CD4-positive, CD25-positive, alpha-beta regulatory T cell (primary cell): Measurements from ENCODE around the gene TPM4. TPM values are rescaled to one million over a fixed set of nuclear protein-coding genes. Genes with fewer than 3 reads are reported as not detected.

ENCODE experiments used
- ATAC-seq, 2 donors: fragments of 150-1000 bp; cut with Tn5 transposase; one replicate each; pipeline ENCODE4 v1.10.0; 2021; ENCODE audit warnings: low read depth in 2 of 2, moderate number of reproducible peaks in 2 of 2, moderate library complexity in 1 of 2
- DNase-seq, 3 donors: peaks; one replicate each; pipeline versions ENCODE4 v3.0.0 to v3.0.0-alpha.2; 2012 to 2022; ENCODE audit warnings: mixed read lengths in 1 of 3
- H3K27ac ChIP-seq: one replicate; pipeline ENCODE4 v1.7.0; 2013; ENCODE audit warnings: mild to moderate bottlenecking, low read length; ENCODE audit not compliant: insufficient read depth, poor library complexity, severe bottlenecking
- H3K27me3 ChIP-seq: one replicate; pipeline ENCODE4 v1.7.0; 2013; ENCODE audit warnings: low read length; ENCODE audit not compliant: control insufficient read depth, insufficient read depth
- H3K36me3 ChIP-seq: one replicate; pipeline ENCODE4 v1.7.0; 2013; ENCODE audit warnings: mild to moderate bottlenecking, low read length, moderate library complexity; ENCODE audit not compliant: control insufficient read depth, insufficient read depth
- H3K4me1 ChIP-seq: 2 replicates; pipeline ENCODE4 v1.7.0; 2013; ENCODE audit warnings: mild to moderate bottlenecking, low read length; ENCODE audit not compliant: insufficient read depth, control insufficient read depth, poor library complexity, severe bottlenecking
- H3K4me3 ChIP-seq: one replicate; pipeline ENCODE4 v1.7.0; 2013; ENCODE audit warnings: low read depth, mild to moderate bottlenecking, low read length, moderate library complexity
- H3K9me3 ChIP-seq, 2 experiments: 1 replicate in 1 of 2; 2 replicates in 1 of 2; pipeline ENCODE4 v1.7.0; 2013; ENCODE audit warnings: low read length in 2 of 2, mild to moderate bottlenecking in 1 of 2, moderate library complexity in 1 of 2; ENCODE audit not compliant: control insufficient read depth in 2 of 2
- H3K27ac Mint-ChIP-seq, 3 donors: one replicate each; pipeline ENCODE4 v1.8.0; 2020 to 2022; ENCODE audit warnings: mild to moderate bottlenecking in 3 of 3, mixed read lengths in 3 of 3, moderate library complexity in 2 of 3
- H3K27me3 Mint-ChIP-seq: one replicate; pipeline ENCODE4 v1.8.0; 2022; ENCODE audit warnings: mild to moderate bottlenecking, mixed read lengths
- H3K36me3 Mint-ChIP-seq: one replicate; pipeline ENCODE4 v1.8.0; 2020; ENCODE audit warnings: mixed read lengths
- H3K4me1 Mint-ChIP-seq, 4 donors: one replicate each; pipeline ENCODE4 v1.8.0; 2020 to 2022; ENCODE audit warnings: mixed read lengths in 4 of 4, mild to moderate bottlenecking in 1 of 4
- H3K4me3 Mint-ChIP-seq, 4 donors: one replicate each; pipeline ENCODE4 v1.8.0; 2020 to 2022; ENCODE audit warnings: mild to moderate bottlenecking in 4 of 4, mixed read lengths in 4 of 4, moderate library complexity in 3 of 4
- H3K9me3 Mint-ChIP-seq, 7 donors: one replicate each; pipeline ENCODE4 v1.8.0; 2020 to 2022; ENCODE audit warnings: mixed read lengths in 7 of 7, mild to moderate bottlenecking in 3 of 7, moderate library complexity in 2 of 7
- polyA plus RNA-seq, 4 donors: library from polyadenylated mRNA; unstranded; fragments of 300-500 nt; fragmentation: Illumina TruSeq; gene quantifications; one replicate each; pipeline ENCODE4 v1.2.3, GENCODE V29; 2021
- total RNA-seq: library from RNA; stranded (reverse); gene quantifications from one replicate; pipeline ENCODE4 v1.2.3, GENCODE V29; 2022

TPM4 gene
- total and polyA plus RNA-seq, 5 donors from 2014 or later = 109 to 305 (median 150) TPM

DNA sequence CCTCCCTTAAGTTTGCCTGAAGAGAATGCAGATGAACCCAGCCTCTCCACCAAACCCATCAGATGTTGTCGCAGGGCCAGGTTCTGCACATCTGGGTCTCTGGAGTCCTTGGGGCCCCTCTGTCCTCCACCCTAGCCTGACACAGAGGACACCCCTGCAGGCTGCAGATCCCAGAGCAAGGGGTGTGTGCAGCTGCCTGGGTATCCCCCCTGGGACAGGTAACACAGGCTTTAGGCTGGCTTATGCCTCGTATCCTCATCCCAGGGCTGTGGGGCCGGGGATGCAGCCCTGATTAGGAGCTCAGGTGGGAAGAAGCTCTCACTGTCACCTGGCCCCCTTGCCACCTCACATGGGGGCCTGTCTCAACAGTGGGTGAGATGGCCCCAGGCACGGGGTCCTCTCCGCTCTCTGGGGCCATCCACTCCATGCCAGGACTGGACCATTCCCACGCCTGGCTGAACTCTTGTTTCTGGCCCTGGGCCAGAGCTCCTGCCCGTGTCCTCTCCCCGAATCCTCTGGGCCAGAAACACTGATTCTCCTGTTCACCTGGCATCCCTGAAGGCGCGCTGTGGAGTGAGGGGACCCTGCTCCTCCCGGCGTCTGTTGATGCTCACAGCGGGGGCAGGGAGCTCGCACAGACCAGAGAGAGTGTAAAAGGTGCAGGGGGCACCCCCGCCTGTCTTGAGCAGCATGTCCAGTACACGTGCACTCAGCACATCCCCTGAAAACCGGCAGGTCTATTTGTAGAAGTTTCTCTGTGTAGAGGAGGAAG, 38.7 kb upstream of the TPM4 start:
- peak overlapping the region in 2 of 3 donors; percentile 48 to 65 for H3K27ac Mint-ChIP-seq
- no peak for ATAC-seq
- no peaks in the 10 kb centered on the region for H3K27me3 Mint-ChIP-seq
- Histone ChIP-seq H3K36me3 (no peaks in the 10 kb centered on the region), H3K9me3 (no peaks in the 10 kb centered on the region), H3K27ac (no peak overlapping the region), H3K4me3 (no peak overlapping the region), H3K27me3 (no peaks in the 10 kb centered on the region), H3K4me1 (peaks cover 7% of the 10 kb centered on the region)
- no peak overlapping the region for H3K4me3 Mint-ChIP-seq
- peaks cover 0 to 1% (median 0%) of the 10 kb centered on the region in 7 donors for H3K9me3 Mint-ChIP-seq
- H3K36me3 Mint-ChIP-seq = no peaks in the 10 kb centered on the region
- H3K4me1 Mint-ChIP-seq = peaks cover 4 to 16% (median 6%) of the 10 kb centered on the region in 4 donors
- no peak for DNase-seq

DNA sequence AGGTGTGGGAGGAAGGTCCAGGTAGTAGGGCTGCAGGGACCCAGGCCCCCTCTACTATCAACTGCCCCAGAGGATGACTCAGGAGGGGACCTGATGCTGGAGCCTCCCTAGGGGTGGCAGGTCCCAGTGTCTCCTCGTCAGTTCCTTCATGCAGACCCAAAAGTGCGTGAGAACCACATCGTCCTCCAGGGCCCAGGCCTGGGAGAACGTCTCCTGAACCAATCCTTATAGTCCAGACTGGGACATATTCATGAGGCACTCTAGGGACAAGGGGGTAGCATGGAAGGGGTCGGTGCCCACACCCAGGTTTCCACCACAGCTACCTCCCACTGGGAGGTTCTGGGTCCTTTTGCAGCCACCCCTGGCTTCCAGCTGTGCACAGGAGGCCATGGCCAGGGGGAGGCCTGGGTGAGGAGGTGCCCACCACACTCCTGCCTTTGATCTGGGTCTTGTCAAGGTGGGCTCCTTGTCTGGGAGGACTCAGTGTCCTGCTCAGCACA, 38.0 kb upstream of the TPM4 start:
- no peak for DNase-seq
- no peaks in the 10 kb centered on the region for H3K27me3 Mint-ChIP-seq
- Histone ChIP-seq H3K9me3 (no peaks in the 10 kb centered on the region), H3K27me3 (peaks cover 5% of the 10 kb centered on the region), H3K4me1 (peaks cover 7% of the 10 kb centered on the region), H3K27ac (no peak overlapping the region), H3K36me3 (no peaks in the 10 kb centered on the region), H3K4me3 (no peak overlapping the region)
- no peaks in the 10 kb centered on the region for H3K36me3 Mint-ChIP-seq
- H3K9me3 Mint-ChIP-seq = peaks cover 0 to 1% (median 0%) of the 10 kb centered on the region in 7 donors
- no peak for ATAC-seq
- peak overlapping the region in 1 of 3 donors; percentile 65 for H3K27ac Mint-ChIP-seq
- peaks cover 4 to 16% (median 6%) of the 10 kb centered on the region in 4 donors for H3K4me1 Mint-ChIP-seq
- no peak overlapping the region for H3K4me3 Mint-ChIP-seq

DNA sequence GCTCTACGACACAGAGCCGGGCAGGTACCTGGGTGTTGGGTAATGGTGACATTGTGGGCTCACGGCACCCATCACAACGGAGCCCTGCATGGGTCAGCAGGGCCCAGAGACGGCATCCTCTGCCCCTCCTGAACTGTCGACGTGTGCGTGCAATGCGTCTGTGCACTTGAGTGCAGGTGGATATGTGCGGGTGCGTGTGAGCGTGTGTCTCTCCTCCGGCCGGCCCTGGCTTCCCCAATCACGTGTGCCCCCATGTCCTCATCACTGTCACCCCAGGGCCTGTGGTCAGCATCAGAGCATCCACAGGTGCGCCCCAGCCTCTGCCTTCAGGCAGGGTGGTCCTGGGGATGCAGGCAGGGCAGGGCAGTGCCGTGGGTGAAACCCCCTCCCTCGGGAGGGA, 37.2 kb upstream of the TPM4 start:
- Histone ChIP-seq H3K27me3 (peaks cover 5% of the 10 kb centered on the region), H3K9me3 (no peaks in the 10 kb centered on the region), H3K36me3 (no peaks in the 10 kb centered on the region), H3K4me3 (no peak overlapping the region), H3K27ac (no peak overlapping the region), H3K4me1 (peaks cover 7% of the 10 kb centered on the region)
- Mint-ChIP-seq H3K27ac (peak overlapping the region in 1 of 3 donors; percentile 88), H3K36me3 (no peaks in the 10 kb centered on the region), H3K4me3 (no peak overlapping the region), H3K9me3 (peaks cover 0 to 1% (median 0%) of the 10 kb centered on the region in 7 donors), H3K27me3 (peaks cover 2% of the 10 kb centered on the region), H3K4me1 (peaks cover 4 to 16% (median 6%) of the 10 kb centered on the region in 4 donors)
- ATAC-seq = no peak
- DNase-seq = no peak

- Histone ChIP-seq H3K36me3 (no peaks in the 10 kb centered on the region), H3K27ac (no peak overlapping the region), H3K9me3 (no peaks in the 10 kb centered on the region), H3K4me1 (peaks cover 7% of the 10 kb centered on the region), H3K27me3 (peaks cover 5% of the 10 kb centered on the region), H3K4me3 (no peak overlapping the region)
- H3K9me3 Mint-ChIP-seq = peaks cover 0 to 1% (median 0%) of the 10 kb centered on the region in 7 donors
- peaks cover 4 to 16% (median 6%) of the 10 kb centered on the region in 4 donors for H3K4me1 Mint-ChIP-seq
- peaks cover 4% of the 10 kb centered on the region for H3K27me3 Mint-ChIP-seq
- no peaks in the 10 kb centered on the region for H3K36me3 Mint-ChIP-seq
- DNase-seq (no peak), ATAC-seq (no peak)
- no peak overlapping the region for H3K4me3 Mint-ChIP-seq
- H3K27ac Mint-ChIP-seq = peak overlapping the region in 2 of 3 donors; percentile 52 to 88
Observed at GRCh38 chr19:16039545-16039944, 36.8 kb upstream of the TPM4 start.

GRCh38 chr19:16040642-16041041, 35.7 kb upstream of the TPM4 start:
- ATAC-seq = no peak
- Mint-ChIP-seq H3K36me3 (no peaks in the 10 kb centered on the region), H3K4me1 (peaks cover 4 to 16% (median 6%) of the 10 kb centered on the region in 4 donors), H3K9me3 (peaks cover 0 to 1% (median 0%) of the 10 kb centered on the region in 7 donors), H3K27ac (peak overlapping the region; percentile 16 to 65 (median 33)), H3K4me3 (peak overlapping the region in 2 of 4 donors; percentile 4 to 26), H3K27me3 (peaks cover 4% of the 10 kb centered on the region)
- Histone ChIP-seq H3K4me1 (peaks cover 7% of the 10 kb centered on the region), H3K4me3 (no peak overlapping the region), H3K27me3 (peaks cover 5% of the 10 kb centered on the region), H3K9me3 (no peaks in the 10 kb centered on the region), H3K27ac (no peak overlapping the region), H3K36me3 (no peaks in the 10 kb centered on the region)
- DNase-seq = no peak

DNA sequence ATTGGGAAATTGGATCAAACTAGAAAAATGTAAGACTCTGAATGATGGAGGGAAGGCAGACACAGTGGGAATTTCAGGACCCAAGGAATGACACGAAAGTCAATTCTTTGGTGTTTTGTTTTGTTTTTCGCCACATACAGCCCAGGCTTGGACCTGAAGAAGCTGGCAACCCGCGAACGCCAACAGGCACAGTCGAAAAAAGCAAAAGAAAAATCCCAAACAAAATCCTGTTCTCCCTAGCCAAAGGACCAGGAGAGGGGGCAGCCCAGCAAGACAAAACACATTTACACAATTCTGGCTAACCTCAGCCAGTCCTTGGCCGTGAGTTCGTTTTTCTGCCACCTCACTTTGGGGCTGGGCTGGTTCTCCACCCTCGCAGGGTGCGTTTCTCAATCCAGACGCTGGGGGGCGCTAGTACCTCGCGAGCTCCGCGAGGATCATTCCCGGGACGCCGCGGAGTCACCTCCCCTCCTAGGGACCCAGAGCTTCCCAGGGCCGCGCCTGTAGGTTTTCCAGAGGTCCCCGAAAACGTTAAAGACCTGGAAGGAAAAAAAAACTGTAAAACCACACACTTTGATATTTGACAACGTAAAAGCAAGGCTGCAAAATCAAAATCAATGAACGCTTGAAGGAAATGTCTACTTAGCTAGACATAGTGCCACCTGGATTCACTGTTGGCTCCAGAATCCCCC, 34.9 kb upstream of the TPM4 start:
- Mint-ChIP-seq H3K4me3 (peak overlapping the region in 3 of 4 donors; percentile 3 to 66 (median 10)), H3K9me3 (peaks cover 0 to 1% (median 0%) of the 10 kb centered on the region in 7 donors), H3K36me3 (no peaks in the 10 kb centered on the region), H3K27me3 (peaks cover 4% of the 10 kb centered on the region), H3K27ac (peak overlapping the region in 1 of 3 donors; percentile 23), H3K4me1 (peaks cover 4 to 16% (median 6%) of the 10 kb centered on the region in 4 donors)
- H3K36me3 ChIP-seq = no peaks in the 10 kb centered on the region
- H3K9me3 ChIP-seq = no peaks in the 10 kb centered on the region
- H3K27me3 ChIP-seq = peaks cover 5% of the 10 kb centered on the region
- H3K27ac ChIP-seq = no peak overlapping the region
- ATAC-seq (peak; percentile 66 to 71), DNase-seq (peak; percentile 50 to 63 (median 57))
- peaks cover 7% of the 10 kb centered on the region for H3K4me1 ChIP-seq
- H3K4me3 ChIP-seq = no peak overlapping the region

DNA sequence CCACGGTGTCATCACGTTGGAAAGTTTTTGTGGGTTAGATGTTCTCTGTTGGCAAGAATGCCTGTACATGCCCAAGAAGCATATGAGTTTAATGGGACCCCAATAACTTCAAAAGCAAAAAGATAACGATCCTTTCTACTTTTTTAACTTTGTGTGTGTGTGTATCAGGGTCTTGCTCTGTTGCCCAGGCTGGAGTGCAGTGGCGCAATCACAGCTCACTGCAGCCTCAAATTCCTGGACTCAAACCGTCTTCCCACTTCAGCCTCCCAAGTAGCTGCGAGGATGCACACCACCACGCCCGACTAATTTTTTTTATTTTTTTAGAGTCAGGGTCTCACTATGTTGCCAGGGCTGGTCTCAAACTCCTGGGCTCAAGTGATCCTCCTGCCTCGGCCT, 34.3 kb upstream of the TPM4 start:
- H3K36me3 Mint-ChIP-seq = no peaks in the 10 kb centered on the region
- Histone ChIP-seq H3K36me3 (no peaks in the 10 kb centered on the region), H3K27ac (no peak overlapping the region), H3K9me3 (no peaks in the 10 kb centered on the region), H3K27me3 (peaks cover 5% of the 10 kb centered on the region), H3K4me3 (no peak overlapping the region), H3K4me1 (peaks cover 7% of the 10 kb centered on the region)
- ATAC-seq = no peak
- no peak for DNase-seq
- H3K9me3 Mint-ChIP-seq = peaks cover 0 to 1% (median 0%) of the 10 kb centered on the region in 7 donors
- H3K4me1 Mint-ChIP-seq = peaks cover 4 to 16% (median 6%) of the 10 kb centered on the region in 4 donors
- peak overlapping the region in 1 of 4 donors; percentile 3 for H3K4me3 Mint-ChIP-seq
- peak overlapping the region in 2 of 3 donors; percentile 23 to 52 for H3K27ac Mint-ChIP-seq
- peaks cover 4% of the 10 kb centered on the region for H3K27me3 Mint-ChIP-seq
